Ovary (tissue), 9 donors: ENCODE results near the gene SIGLEC5. TPM values are rescaled to one million over a fixed set of nuclear protein-coding genes. Genes with fewer than 3 reads are reported as not detected.
"Not testable (repeated sequence)": the region's sequence is repeated elsewhere in the genome, so short reads cannot be mapped to it uniquely, and the experiment has no call there.

Experiments
- DNase-seq, 5 donors: peaks; one replicate each; pipeline ENCODE4 v3.0.0-alpha.2; 2019 to 2020
- H3K27ac ChIP-seq, 2 donors: fragments of 200-600 bp; one replicate each; pipeline versions ENCODE4 v1.5.1 to v1.8.0; 2019 to 2022
- H3K27me3 ChIP-seq: fragments of 200-600 bp; one replicate; pipeline ENCODE4 v1.8.0; 2022
- H3K36me3 ChIP-seq: fragments of 200-600 bp; sonication (generic); one replicate; pipeline ENCODE4 v1.5.1; 2019
- H3K4me1 ChIP-seq: one replicate; pipeline ENCODE4 v1.8.1; 2013; ENCODE audit warnings: mild to moderate bottlenecking, moderate library complexity; ENCODE audit not compliant: insufficient read depth
- H3K4me3 ChIP-seq: fragments of 200-600 bp; sonication (generic); one replicate; pipeline ENCODE4 v1.5.1; 2017
- H3K9me3 ChIP-seq, 2 donors: fragments of 200-600 bp in 1 of 2; sonication (generic) in 1 of 2; one replicate each; pipeline versions ENCODE4 v1.5.1 to v1.8.1; 2013 to 2019; ENCODE audit warnings: mild to moderate bottlenecking in 1 of 2, moderate library complexity in 1 of 2
- CTCF ChIP-seq, 3 donors: fragments of 450-650 bp in 2 of 3; fragments of 200-600 bp in 1 of 3; IDR thresholded peaks; one replicate each; pipeline versions ENCODE4 v1.5.1 to v1.8.0; 2016 to 2022; ENCODE audit warnings: antibody characterized with exemption in 3 of 3, mild to moderate bottlenecking in 1 of 3
- EP300 ChIP-seq: sonication (generic); formaldehyde crosslinking; IDR thresholded peaks from one replicate; pipeline ENCODE4 v1.6.1; 2017; ENCODE audit warnings: antibody characterized with exemption
- POLR2A ChIP-seq: fragments of 450-650 bp; IDR thresholded peaks from one replicate; pipeline ENCODE4 v1.6.1; 2017; ENCODE audit warnings: antibody characterized with exemption, mild to moderate bottlenecking, moderate library complexity
- WGBS, 3 donors: extraction: QIAGEN DNeasy Blood & Tissue Kit in 1 of 3; methylation state at CpG; one replicate each; pipeline versions ENCODE4 v1.1.5 to v1.1.7; 2013 to 2017; 5-methylcytosine and 5-hydroxymethylcytosine counted together
- intact Hi-C, 4 donors: fragments of 100-400 bp; cut with DNase I; formaldehyde crosslinking; loops; one replicate each; pipeline versions ENCODE4 v1.11.0 to v1.15.1; 2022 to 2023
- polyA plus RNA-seq, 2 donors: library from polyadenylated mRNA; stranded (reverse); fragments of 200-250 nt in 1 of 2; fragments of 350-450 nt in 1 of 2; fragmentation: Illumina TruSeq in 1 of 2; extraction: RNeasy Lipid Tissue Mini Kit (QIAGEN cat#74804) in 1 of 2; gene quantifications; one replicate each; pipeline ENCODE4 v1.2.3, GENCODE V29; 2013 to 2014
- total RNA-seq, 7 donors: library from RNA; depleted of rRNA in 2 of 7; stranded (reverse); fragments of >200 nt in 2 of 7; fragmentation: NEBNext Ultra II Directional in 3 of 7; extraction: Animal tissue kit (Norgen Biotek cat#: 25700) in 3 of 7; gene quantifications; one replicate each; pipeline versions ENCODE4 v1.1.0 to v1.2.4, GENCODE V29; 2016 to 2023
- donor health status: DM: no; HTN: no; CAD: no; lungs with moderate emphysema.
- donor health status: DM: no; HTN: no; CAD: no.
- donor health status: Bipolar disorder and iron deficiency.
- donor health status: DM: yes; HTN: yes; CAD: no.
- donor health status: DM: no; HTN: no; CAD: no.
- donor health status: DM: yes; HTN: yes; CAD: no.

SIGLEC5 gene
- total and polyA plus RNA-seq, 9 donors = 0.13 to 0.69 (median 0.45) TPM; not detected in 4

DNA sequence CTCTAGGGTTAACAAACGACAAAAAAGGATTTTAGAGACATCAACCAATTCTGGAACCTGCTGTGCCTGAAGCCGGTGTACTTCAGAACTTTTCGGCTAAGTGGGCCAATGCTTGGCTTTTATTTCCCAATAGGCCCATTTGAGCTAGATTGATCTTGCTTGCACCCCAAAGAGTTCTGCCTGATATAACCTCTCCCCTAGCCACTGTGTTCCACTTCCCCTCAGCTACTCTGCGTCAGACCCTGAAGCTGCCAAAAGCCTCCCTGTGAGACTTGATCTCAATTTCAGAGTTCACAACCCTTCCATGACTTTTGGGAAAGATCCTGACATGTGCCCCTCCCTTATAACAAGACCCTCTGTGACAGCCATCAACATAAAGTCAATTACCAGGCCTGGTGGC is 22.1 kb upstream of the SIGLEC5 start:
- intact Hi-C loops = loop anchor here in 2 of 4 donors (10.0 kb wide), 2 partner anchors 177 to 187 kb away; partner anchors contain the start of gene CEACAM18 (in 1 of the 2)
- WGBS, 3 donors = 52 to 80% (median 59%) methylated on average over 4 of the region's 4 CpGs

DNA sequence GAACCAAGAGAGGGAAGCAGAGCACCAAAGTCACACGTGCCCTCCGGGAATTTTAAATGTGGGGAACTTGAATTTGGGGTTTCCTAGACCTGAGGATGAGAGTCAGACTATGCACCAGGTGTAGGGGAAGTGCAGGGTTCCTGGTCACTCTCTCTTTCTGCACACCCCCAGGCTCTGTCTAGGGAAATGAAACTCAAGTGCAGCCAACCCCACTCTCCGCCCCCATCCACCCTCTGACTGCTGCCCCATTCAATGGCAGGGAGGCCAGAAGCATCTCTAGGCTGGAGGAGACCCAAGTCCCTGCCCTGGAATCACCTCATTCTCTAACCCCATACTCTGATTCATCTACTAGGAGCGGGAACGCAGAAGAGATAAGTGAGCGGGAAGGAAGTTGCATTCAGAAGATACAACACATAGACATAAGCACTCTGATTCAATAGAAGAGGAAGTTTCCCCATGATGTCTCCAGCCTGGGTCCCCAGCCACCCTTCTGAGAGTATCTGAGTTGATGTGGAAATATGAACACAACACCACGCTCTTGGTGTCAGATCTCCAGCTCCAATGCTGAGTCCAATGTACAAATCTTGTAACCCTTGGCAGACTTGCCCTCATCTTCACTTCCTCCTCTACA is 21.1 kb upstream of the SIGLEC5 start:
- intact Hi-C loops = loop anchor here in 2 of 4 donors (10.0 kb wide), 2 partner anchors 177 to 187 kb away; partner anchors contain the start of gene CEACAM18 (in 1 of the 2)
- Histone ChIP-seq H3K9me3 (no peaks in the 10 kb centered on the region), H3K4me3 (no peak overlapping the region), H3K27me3 (no peaks in the 10 kb centered on the region), H3K36me3 (no peaks in the 10 kb centered on the region), H3K4me1 (no peaks in the 10 kb centered on the region), H3K27ac (no peak overlapping the region)
- TF ChIP-seq EP300 = no peak
- TF ChIP-seq CTCF (IDR thresholded peaks at IDR 0.05) = no peak
- no peak for TF ChIP-seq POLR2A
- WGBS, 3 donors = 70 to 85% (median 79%) methylated on average over 7 of the region's 7 CpGs
- no peak for DNase-seq

More for the DNA sequence above, 22.1 kb upstream of the SIGLEC5 start:
- no peak for TF ChIP-seq EP300
- no peak for TF ChIP-seq POLR2A
- TF ChIP-seq CTCF (IDR thresholded peaks at IDR 0.05) = no peak
- Histone ChIP-seq H3K4me1 (peaks cover under 1% of the 10 kb centered on the region), H3K9me3 (no peaks in the 10 kb centered on the region), H3K4me3 (no peak overlapping the region), H3K27ac (no peak overlapping the region), H3K27me3 (no peaks in the 10 kb centered on the region), H3K36me3 (no peaks in the 10 kb centered on the region)
- no peak for DNase-seq

DNA sequence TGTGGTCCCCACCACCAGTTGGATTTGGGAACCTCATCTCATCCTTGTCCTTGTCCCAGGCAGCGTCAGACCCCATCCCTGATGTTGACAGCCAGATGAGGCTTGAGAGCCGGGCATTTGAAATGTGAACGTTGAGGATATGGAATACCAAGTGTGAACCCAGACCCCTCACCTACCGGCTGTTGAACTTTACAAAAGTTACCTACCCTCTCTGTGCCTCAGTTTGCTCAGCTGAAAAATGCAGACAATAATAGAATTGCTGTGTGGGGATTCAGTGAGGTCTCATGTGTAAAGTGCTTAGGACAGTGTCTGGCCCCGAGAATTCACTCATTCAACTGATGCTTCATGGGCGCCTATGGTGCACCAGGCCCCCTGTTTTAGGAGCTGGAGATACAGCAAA is 17.1 kb upstream of the SIGLEC5 start:
- intact Hi-C loops = no loop called here
- TF ChIP-seq EP300 = no peak
- no peak for TF ChIP-seq POLR2A
- no peak for TF ChIP-seq CTCF (IDR thresholded peaks at IDR 0.05)
- Histone ChIP-seq H3K4me1 (no peaks in the 10 kb centered on the region), H3K27ac (no peak overlapping the region), H3K36me3 (no peaks in the 10 kb centered on the region), H3K9me3 (no peaks in the 10 kb centered on the region), H3K27me3 (no peaks in the 10 kb centered on the region), H3K4me3 (no peak overlapping the region)
- DNase-seq = no peak
- WGBS, 3 donors = 87 to 95% (median 87%) methylated on average over 6 of the region's 6 CpGs

DNA sequence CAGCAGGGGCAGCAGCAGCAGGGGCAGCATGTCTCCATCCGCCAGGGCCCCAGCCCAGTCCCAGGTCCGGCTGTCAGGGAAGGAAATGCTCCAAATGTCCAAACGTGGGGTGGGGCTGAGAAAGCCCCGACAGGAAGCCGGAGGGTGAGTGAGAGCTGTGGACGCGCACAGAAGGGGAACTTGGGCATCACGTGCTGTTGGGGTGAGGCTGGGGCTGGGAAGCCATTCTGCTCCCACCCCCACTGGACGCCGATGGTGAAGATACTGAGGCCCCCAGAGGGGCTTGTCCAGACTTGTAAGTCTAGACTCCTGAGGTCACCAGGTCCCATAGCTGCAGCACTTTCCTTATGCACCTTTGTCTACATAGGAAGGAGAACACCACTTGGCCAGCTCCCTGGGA is 16.5 kb upstream of the SIGLEC5 start, which contains the start of gene SIGLEC14:
TSS of gene SIGLEC14 (minus strand) at position 96 of the 400 bp plus-strand sequence. CDS start at position 30, 66 bp downstream.
- WGBS, 3 donors = 21 to 41% (median 30%) methylated on average over 3 to 8 of the region's 10 CpGs
- H3K9me3 ChIP-seq, H3K36me3 ChIP-seq, intact Hi-C loops, DNase-seq, H3K4me3 ChIP-seq, H3K27ac ChIP-seq, H3K4me1 ChIP-seq, H3K27me3 ChIP-seq: not testable (repeated sequence)

DNA sequence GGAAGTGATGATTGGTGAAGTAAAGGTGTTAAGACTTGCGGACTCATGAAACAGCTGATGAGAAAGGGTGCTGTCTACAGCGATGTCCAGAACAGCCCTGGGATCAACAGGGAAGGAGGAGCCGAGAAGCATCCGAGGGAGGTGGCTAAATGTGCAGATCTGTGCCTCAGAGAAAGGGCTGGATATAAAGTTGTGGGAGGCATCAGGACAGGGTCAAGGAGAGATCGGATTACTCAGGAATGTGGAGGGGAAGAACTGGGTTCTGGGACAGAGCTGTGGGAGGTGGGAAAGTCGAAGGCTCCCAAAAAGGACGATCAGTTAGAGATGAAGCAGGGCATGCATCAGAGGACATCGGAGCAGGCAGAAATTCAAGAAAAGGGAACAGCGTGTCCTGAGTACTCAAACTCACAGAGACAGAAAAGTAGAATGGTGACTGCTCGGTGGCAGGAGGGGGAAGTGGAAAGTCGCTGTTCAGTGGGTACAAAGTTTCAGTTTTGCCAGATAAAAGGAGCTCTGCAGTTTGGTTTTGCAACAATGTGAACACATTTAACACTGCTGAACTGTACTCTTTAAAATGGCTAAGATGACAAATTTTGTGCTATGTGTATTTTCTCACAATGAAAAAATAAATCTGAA is 14.6 kb upstream of the SIGLEC5 start:
- H3K27ac ChIP-seq = no peak overlapping the region
- H3K9me3 ChIP-seq = no peaks in the 10 kb centered on the region
- no peak for DNase-seq
- H3K27me3 ChIP-seq = no peaks in the 10 kb centered on the region
- WGBS, 3 donors = 5 to 11% methylated on average over 10 to 11 of the region's 11 CpGs; no CpG with 5 or more reads in 1 of the 3 donors
- H3K36me3 ChIP-seq = no peaks in the 10 kb centered on the region
- H3K4me1 ChIP-seq = no peaks in the 10 kb centered on the region
- TF ChIP-seq POLR2A = no peak
- no peak for TF ChIP-seq EP300
- no peak for TF ChIP-seq CTCF (IDR thresholded peaks at IDR 0.05)
- H3K4me3 ChIP-seq = no peak overlapping the region
- intact Hi-C loops = no loop called here
